ENCODE results near the gene MAGI2. TPM values are rescaled to one million over a fixed set of nuclear protein-coding genes. Genes with fewer than 3 reads are reported as not detected.

Gene MAGI2
- total RNA-seq, 2 donors from 2014 or later, result 3.9 to 10.5 TPM

DNA sequence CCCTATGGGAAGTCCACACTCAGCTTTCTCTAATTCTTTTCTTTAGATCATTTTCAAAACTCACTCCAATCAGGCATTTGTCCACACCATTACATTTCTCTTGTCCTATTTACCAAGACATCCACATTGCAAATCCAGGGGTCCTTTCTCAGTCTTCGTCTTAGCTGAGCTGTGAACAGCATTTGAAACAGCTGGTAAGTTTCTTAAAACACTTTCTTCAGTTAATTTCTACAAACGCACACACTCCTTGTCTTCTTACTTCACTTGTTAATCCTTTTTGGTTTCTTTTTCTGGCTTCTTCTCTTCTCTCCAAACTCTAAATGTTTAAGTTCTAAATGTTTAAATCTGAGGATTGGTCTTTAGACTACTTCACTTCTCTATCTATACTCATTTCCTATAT, 885.6 kb downstream of the MAGI2 start:
- Histone ChIP-seq H3K27ac (no peak overlapping the region), H3K36me3 (replicated peaks in 1 of 2; ENCODE audit: insufficient read depth in 1 of 2, low read depth in 2 of 2) (no peaks in the 10 kb centered on the region), H3K4me3 (no peak overlapping the region), H3K4me1 (no peaks in the 10 kb centered on the region), H3K9me3 (no peaks in the 10 kb centered on the region), H3K27me3 (no peaks in the 10 kb centered on the region)
- TF ChIP-seq, protein P1, sequence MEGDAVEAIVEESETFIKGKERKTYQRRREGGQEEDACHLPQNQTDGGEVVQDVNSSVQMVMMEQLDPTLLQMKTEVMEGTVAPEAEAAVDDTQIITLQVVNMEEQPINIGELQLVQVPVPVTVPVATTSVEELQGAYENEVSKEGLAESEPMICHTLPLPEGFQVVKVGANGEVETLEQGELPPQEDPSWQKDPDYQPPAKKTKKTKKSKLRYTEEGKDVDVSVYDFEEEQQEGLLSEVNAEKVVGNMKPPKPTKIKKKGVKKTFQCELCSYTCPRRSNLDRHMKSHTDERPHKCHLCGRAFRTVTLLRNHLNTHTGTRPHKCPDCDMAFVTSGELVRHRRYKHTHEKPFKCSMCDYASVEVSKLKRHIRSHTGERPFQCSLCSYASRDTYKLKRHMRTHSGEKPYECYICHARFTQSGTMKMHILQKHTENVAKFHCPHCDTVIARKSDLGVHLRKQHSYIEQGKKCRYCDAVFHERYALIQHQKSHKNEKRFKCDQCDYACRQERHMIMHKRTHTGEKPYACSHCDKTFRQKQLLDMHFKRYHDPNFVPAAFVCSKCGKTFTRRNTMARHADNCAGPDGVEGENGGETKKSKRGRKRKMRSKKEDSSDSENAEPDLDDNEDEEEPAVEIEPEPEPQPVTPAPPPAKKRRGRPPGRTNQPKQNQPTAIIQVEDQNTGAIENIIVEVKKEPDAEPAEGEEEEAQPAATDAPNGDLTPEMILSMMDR (IDR thresholded peaks at IDR 0.05), result no peak
- no peak for TF ChIP-seq POLR2A (IDR thresholded peaks at IDR 0.05)
- DNase-seq (no peak), ATAC-seq (no peak)
- intact Hi-C loops (cut with DNase I), result no loop called here
- WGBS, 2 donors, result 77 to 82% methylated on average over 2 of the region's 2 CpGs

DNA sequence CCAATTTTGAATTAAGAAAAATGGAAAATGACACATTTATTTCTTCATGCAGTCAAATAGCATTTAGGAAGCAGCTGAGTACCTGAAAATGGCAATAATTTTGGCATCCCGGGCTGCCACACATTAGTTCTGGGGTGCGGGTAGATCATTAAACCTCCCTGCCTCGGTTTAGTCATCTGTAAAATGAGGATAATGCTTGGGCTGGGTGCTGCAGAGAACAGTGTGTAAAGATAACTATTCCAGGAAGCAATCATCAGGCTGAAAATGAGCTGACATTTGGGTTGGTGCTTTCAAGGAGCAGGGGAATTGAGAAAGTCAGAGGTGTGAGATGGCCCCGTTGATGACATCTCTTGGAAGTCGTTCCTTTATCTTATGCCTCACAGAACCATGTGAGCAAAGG, 887.7 kb downstream of the MAGI2 start:
- intact Hi-C loops (cut with DNase I), result no loop called here
- Histone ChIP-seq H3K27ac (no peak overlapping the region), H3K4me3 (no peak overlapping the region), H3K9me3 (no peaks in the 10 kb centered on the region), H3K27me3 (no peaks in the 10 kb centered on the region), H3K4me1 (no peaks in the 10 kb centered on the region), H3K36me3 (replicated peaks in 1 of 2; ENCODE audit: insufficient read depth in 1 of 2, low read depth in 2 of 2) (no peaks in the 10 kb centered on the region)
- 70 to 76% methylated on average over 5 of the region's 5 CpGs for WGBS, 2 donors
- no peak for ATAC-seq
- no peak for DNase-seq
- TF ChIP-seq, protein P1 (IDR thresholded peaks at IDR 0.05), result no peak
- no peak for TF ChIP-seq POLR2A (IDR thresholded peaks at IDR 0.05)

DNA sequence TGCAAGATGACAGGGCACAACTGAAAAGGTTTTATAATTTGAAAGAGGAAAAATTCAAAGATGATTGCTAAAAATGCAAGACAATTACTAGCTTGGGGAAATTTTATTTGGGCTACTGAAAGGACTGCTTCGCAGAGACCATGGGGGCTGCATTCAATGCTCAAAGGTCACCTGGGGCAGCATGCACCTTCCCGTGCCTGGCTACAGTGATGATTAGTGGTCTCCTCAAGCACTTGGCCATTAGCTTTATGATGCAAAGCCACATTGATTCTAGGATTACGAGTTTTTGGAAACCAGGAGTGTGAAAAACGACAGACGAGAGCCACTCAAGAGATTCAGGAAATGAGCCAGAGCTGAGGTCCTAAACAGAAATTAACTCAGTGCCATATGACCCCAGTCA, 890.3 kb downstream of the MAGI2 start:
- no peaks in the 10 kb centered on the region for H3K9me3 ChIP-seq
- intact Hi-C loops (cut with DNase I), result no loop called here
- H3K27ac ChIP-seq, result no peak overlapping the region
- DNase-seq, result no peak
- no peak overlapping the region for H3K4me3 ChIP-seq
- H3K27me3 ChIP-seq, result no peaks in the 10 kb centered on the region
- no peak for TF ChIP-seq POLR2A (IDR thresholded peaks at IDR 0.05)
- TF ChIP-seq, protein P1 (IDR thresholded peaks at IDR 0.05), result no peak
- H3K4me1 ChIP-seq, result no peaks in the 10 kb centered on the region
- no peaks in the 10 kb centered on the region for H3K36me3 ChIP-seq (replicated peaks in 1 of 2; ENCODE audit: insufficient read depth in 1 of 2, low read depth in 2 of 2)
- 69 to 73% methylated on average over 5 of the region's 5 CpGs for WGBS, 2 donors
- ATAC-seq, result no peak

DNA sequence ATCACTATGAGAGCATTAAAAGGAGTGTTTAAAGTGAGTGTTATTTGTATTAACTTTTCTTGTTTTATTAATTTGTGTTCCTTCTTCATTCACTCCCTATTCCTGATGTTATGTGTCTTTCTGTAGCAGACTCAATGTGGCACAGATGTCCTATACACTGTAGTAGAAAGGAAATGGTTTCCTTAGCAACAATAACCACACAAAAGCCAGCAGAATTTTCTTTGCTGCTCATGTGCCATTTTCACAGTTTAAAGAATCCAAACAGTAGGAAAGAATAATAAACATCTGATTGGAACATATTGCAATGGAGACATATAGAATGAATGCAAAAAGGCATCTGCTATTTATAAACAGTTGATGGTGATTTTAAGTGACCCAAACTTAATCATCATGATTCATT, 891.3 kb downstream of the MAGI2 start:
- Histone ChIP-seq H3K4me3 (no peak overlapping the region), H3K9me3 (no peaks in the 10 kb centered on the region), H3K27ac (no peak overlapping the region), H3K4me1 (no peaks in the 10 kb centered on the region), H3K27me3 (no peaks in the 10 kb centered on the region), H3K36me3 (replicated peaks in 1 of 2; ENCODE audit: insufficient read depth in 1 of 2, low read depth in 2 of 2) (no peaks in the 10 kb centered on the region)
- ATAC-seq, result no peak
- DNase-seq, result no peak
- intact Hi-C loops (cut with DNase I), result no loop called here
- TF ChIP-seq POLR2A (IDR thresholded peaks at IDR 0.05), result no peak
- TF ChIP-seq, protein P1 (IDR thresholded peaks at IDR 0.05), result no peak

DNA sequence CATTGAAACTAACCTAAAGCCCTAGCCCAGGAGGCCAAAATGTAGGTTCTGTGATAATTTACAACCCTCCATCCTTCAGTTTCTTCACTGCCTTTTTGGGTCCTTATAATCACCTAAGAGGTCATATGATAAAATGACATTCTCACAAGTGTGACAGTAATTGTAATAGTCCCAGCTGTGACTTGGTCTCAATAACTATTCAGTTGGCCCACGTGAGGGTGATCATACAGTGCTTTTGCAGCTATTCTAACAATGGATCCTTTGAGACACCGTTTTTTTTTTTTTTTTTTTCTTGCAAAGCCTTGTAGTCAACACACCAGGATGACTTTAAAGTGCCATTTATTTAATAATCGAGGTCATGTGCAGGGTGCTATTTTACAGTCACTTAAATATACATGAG, 894.9 kb downstream of the MAGI2 start:
- TF ChIP-seq, protein P1 (IDR thresholded peaks at IDR 0.05), result no peak
- no peak for TF ChIP-seq POLR2A (IDR thresholded peaks at IDR 0.05)
- H3K27ac ChIP-seq, result no peak overlapping the region
- intact Hi-C loops (cut with DNase I), result no loop called here
- H3K9me3 ChIP-seq, result no peaks in the 10 kb centered on the region
- H3K27me3 ChIP-seq, result no peaks in the 10 kb centered on the region
- no peaks in the 10 kb centered on the region for H3K4me1 ChIP-seq
- H3K4me3 ChIP-seq, result no peak overlapping the region
- H3K36me3 ChIP-seq (replicated peaks in 1 of 2; ENCODE audit: insufficient read depth in 1 of 2, low read depth in 2 of 2), result no peaks in the 10 kb centered on the region
- ATAC-seq (no peak), DNase-seq (no peak)
- WGBS, 2 donors, result 42 to 43% methylated on average over 3 of the region's 3 CpGs

Data from body of pancreas (tissue), 4 donors.